GM10266 (cell line): Measurements from ENCODE around the gene SH3YL1.

Source experiments
- DNase-seq: peaks from one replicate; pipeline ENCODE4 v3.0.0; 2012; ENCODE audit errors: extremely low spot score
- CTCF ChIP-seq: IDR thresholded peaks from 2 replicates; pipeline ENCODE4 v1.5.1; 2012; ENCODE audit warnings: mild to moderate bottlenecking, low read depth; ENCODE audit not compliant: control insufficient read depth, insufficient read depth; ENCODE audit errors: missing control alignments

The SH3YL1 gene

GRCh38 chr2:233030-233429 is 30.8 kb downstream of the SH3YL1 start:
- no peak for TF ChIP-seq CTCF
- no peak for DNase-seq

- DNase-seq = no peak
- no peak for TF ChIP-seq CTCF
Observed at GRCh38 chr2:231521-232185, 32.2 kb downstream of the SH3YL1 start.

- DNase-seq = no peak
- TF ChIP-seq CTCF = no peak
Observed at GRCh38 chr2:228518-229278, 35.1 kb downstream of the SH3YL1 start.

- no peak for DNase-seq
- TF ChIP-seq CTCF = no peak
Observed at GRCh38 chr2:228115-228514, 35.7 kb downstream of the SH3YL1 start.

GRCh38 chr2:223971-224760 is 39.7 kb downstream of the SH3YL1 start:
- DNase-seq = no peak
- no peak for TF ChIP-seq CTCF

GRCh38 chr2:223451-223850 is 40.4 kb downstream of the SH3YL1 start:
- no peak for DNase-seq
- no peak for TF ChIP-seq CTCF
